ENCODE data around the gene STOX1. TPM values are rescaled to one million over a fixed set of nuclear protein-coding genes. Genes with fewer than 3 reads are reported as not detected.

Gene STOX1
- total RNA-seq, 1 donor from 2014 or later: 0.42 TPM

Other genes starting within 250 kb of the STOX1 start
- 74.6 and 93.1 TPM in 2 replicates for gene CCAR1, start 106.3 kb upstream of the STOX1 start, total RNA-seq
- gene DDX50, start 73.8 kb downstream of the STOX1 start, total RNA-seq: 41.5 and 43.2 TPM in 2 replicates
- gene DDX21, start 128.6 kb downstream of the STOX1 start, total RNA-seq: 117 TPM in 2 replicates
- gene KIFBP, start 161.3 kb downstream of the STOX1 start, total RNA-seq: 14.6 and 15.8 TPM in 2 replicates

Measured in T-helper 1 cell treated with Interleukin-12 subunit alpha and Interleukin-12 subunit beta and Interleukin-4 antibody, amounts not matched to agents 30 ng/mL and 1 ng/mL, for 36 hours (primary cell).